NCI-H1930 (cell line): ENCODE measurements around the gene EEFSEC.

Experiments used
- DNase-seq, 2 experiments: peaks; one replicate each; lab custom pipeline; 2025; lab: John Stamatoyannopoulos, UW

EEFSEC gene

DNA sequence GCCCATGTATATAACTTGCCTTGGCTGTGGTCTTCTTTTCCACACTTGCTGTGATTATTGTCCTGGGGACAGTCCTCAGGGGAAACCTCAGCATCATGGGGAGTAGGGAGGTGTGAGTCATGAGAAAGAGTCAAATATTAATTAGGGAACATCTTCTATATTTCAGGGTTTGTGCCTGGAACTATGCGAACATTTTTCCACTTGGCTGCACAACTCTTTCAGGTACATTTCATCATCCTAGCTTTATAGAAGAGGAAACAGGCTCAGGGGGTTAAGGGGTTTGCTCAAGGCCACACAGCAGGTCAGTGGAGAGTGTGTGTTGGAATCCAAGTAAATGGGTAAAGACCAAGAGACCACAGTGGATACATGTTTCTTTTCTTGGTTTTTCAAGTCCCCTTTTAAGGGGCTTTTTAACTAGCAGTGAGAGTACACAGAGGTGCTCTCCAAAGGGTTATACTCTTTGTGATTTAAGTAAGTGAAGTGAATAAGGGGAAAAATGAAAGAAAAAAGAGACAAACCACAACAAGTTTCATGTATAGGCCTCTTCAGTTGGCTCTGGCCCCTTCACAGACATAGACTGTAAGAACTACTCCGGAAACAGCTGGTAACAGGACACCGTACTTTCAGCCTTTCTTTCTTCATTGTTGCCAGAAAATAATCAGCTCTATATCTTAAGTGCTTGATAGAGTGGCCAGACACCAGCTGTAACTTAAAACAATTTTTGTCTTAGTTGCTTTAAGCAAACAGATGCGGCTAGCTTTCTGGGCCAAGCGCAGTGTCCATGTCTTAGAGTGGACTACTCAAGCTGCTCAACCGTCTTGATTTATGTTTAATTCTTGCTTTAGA is 64.6 kb downstream of the EEFSEC start:
- DNase-seq: peak in 1 of 2 experiments; percentile 7

DNA sequence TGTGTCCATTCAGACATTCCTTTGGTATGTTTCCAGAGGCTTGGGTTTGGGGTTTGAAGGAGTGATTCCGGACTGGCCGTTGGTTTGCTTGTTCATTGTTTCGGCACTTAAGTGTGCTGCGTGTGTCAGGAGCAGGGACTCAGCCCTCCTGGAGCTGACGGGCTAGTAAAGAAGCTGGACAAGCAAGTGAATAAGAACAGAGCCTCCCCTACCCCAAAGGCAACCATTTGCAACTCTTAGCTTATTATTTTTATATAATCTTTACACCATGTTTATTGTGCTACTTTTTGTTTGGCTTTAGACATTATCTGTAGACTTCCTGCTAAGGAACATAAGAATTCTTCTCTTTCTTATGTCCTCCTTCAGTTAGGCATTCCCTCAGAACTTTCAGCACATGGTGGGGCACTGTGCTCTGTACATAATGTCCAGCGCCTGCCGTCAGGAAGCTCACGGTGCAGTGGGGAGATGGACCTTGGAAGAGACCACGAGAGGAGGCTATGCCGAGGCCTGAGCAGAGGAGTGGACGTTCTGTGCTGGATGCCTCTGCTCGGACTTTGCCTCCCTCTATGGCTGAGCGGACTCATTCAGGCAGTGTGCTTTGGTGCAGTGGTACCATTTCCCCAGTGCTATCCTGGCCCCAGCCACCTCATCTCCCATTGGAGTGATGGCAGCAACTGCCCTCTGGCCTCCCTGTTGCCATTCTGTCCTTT is 65.4 kb downstream of the EEFSEC start:
- DNase-seq: no peak

DNA sequence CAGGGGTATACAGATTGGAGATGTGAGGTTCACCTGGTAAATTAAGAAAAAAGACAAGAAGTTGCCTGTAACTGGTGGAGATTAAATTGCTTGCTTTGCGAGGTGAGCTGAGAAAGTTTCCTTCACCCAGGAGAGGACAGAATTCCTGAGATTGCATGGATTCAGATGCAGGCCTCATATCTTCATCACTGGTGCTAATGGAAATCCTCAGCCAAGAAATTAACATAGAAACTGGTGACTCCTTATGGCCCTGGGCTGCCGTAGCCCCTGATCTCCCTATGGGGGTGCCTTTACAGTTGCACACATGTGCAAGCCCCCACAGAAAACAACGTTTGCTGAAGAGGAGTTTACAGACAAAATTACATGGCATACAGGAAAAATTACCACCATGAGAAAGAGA is 68.0 kb downstream of the EEFSEC start:
- DNase-seq: no peak

DNA sequence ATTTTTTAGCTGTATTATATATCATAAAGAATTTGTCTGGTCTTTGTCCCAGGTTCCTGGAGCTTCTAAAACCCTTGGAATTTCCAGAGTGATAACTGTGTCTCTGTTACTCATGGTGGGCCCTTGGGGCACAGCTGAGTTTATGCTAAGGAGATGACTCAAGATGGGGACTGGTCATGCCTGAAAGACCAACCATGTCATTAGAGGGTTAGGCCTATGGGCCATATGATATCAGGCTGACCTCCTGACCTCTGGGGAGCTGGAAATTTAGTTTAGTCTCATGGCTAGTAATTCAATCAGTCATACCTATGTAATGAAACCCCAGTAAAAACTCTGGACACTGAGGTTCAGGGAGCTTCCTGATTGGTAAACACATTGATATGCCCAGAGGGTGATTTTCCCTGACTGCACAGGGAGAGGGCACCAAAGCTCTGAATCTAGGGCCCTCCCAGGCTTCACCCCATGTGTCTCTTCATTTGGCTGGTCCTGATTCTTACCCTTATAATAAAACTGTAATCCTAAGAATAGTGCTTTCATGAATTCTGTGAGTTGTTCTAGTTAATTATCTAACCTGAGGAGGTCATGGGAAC is 69.6 kb downstream of the EEFSEC start:
- no peak for DNase-seq

DNA sequence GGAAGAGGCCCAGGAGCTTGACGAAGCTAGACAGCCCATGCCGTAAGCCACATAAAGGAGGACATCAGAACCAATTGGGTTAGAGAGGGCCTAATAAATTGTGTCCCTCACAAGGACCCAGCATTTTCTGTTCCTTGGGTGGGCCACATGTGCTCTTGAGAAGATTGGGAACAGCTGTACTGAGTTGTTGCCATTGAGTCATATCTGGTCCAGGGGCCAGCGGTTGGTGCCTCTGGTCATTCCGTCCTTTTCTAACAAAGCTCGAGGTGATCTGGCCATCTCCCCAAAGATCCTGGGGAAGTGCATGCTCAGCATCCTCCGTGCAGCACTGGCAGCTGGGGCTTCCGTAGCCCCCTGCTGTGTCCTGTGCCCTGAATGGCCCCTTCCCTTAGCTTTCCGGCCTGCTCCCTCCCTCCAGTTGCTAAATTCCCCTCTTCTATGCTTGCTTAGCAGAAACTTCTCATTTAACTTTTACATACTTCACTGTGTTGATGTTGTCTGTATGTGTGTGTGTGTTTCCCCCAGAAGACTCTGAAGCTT is 73.0 kb downstream of the EEFSEC start:
- no peak for DNase-seq

DNA sequence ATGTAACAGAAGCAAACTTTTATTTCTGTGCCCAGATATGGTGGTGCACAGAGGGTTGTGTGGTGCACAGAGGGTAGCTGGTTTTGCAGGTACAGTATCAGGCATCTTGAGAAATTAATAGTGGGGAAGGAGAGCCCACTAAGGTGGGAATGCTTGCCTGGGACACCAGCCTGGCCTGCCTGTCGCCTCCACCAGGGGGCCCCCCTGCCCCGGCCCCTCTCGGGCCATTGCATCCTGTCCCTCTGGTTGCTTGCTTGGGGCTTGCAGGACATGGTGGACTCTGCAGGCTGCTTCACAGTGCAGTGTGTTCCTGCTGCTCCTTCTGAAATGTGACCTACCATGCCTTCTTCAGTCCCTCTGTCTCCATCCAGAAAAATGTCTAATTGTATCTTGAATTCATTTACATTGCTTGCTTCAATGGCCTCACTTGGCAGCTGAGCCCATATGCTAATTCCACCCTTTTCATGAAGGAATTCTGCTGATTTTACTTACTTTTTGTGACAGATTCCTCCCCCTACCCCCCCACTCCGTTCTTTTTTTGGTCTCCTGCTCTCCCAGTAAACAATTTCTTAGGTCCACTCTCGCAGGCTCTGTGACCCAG is 73.6 kb downstream of the EEFSEC start:
- no peak for DNase-seq

DNA sequence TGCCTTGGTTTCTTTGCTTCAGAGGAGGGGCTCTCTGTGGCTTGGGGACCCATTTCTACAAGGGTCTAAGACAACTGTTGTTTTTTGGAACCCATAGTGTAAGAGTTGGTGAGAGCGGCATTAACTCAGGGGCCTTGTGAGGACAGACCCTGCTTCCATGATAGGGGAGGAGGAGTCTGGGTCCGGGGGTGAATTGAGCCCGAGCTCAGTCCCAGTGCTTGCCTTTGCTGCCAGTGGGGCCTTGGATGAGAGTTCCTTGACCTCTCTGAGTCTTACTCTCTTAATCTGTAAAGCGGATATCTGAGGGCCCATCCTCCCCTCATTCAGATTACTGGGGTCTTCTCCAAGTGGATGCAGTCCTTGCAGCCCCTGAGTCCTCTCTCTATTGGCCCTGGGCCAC is 74.2 kb downstream of the EEFSEC start:
- no peak for DNase-seq

DNA sequence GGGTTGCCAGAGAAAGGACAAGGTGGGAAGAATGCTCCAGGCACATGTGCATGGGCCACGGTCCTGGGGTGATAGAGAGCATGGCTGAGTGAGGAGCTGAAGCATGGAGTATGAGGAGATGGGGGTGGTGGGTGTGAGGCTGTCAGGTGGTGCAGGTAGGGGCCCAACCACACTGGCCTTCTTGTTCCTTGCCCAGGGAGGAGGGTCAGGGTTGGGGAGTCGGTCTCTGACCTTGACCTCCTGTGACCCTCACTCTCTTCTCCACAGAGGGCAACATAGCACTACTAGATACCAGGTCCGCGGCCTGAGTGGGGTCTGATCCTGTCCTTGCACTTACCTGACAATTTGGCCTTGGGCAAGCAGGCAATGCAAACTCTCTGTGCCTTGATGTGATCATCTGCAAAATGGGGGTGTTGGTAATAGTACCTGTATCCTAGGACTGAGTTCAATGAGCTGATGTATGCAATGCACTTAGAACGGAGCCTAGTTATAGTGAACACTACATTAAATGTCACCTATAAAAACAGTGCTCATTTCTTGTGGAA is 75.2 kb downstream of the EEFSEC start:
- DNase-seq: no peak

DNA sequence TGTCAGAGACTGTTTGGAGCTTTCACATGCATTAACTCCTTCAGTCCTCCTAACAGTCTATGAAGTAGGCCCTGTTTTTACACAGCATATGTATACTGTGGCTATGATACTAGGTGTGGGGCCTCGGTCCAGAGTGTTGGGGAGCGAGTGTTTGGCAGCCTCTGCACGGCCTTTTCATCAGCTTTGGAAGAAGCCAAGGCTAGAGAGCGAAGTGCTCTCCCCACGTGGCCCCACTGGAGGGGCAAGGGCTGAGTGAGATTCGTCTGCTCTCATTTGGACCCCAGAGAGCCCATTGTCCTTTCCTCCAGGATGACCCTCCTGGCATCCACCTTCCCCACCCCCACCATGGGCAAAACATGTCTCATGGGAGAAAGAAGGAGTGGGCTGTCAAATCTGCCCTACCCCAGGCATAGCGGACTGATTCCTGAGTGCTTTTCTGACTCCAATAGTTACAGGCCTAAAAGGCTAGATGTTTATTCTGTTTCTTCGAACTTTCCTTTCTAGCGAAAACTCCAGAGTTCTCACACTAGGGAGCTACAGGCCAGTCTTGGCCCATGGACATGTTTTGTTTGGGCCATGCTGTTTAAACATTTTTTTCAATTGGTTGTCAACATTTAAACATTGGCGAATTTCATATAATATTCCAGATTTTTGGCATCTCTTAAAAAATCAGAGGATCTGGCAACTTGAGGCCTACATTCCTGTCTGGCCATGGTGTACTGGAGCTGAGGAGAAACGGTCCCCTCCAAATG is 76.0 kb downstream of the EEFSEC start:
- no peak for DNase-seq

DNA sequence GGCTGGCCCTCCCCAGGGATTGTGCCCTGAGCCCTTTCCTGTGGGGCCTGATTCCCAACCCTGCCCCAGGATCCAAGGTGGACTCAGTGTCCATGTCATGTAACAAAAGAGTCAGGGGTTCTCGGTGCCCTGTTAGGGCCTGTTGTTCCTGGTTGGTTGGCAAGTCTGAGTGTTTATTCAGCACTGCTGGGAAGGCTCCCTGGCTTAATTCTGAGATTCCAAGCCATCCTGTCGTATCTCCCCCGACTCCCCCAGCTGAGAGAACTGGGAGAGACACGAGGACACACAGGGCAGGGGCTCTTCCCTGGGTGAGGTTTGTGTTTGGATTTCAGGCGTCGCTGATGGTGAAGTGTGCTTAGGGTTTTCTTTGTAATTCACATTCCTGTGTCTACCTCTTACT is 78.3 kb downstream of the EEFSEC start:
- no peak for DNase-seq

DNA sequence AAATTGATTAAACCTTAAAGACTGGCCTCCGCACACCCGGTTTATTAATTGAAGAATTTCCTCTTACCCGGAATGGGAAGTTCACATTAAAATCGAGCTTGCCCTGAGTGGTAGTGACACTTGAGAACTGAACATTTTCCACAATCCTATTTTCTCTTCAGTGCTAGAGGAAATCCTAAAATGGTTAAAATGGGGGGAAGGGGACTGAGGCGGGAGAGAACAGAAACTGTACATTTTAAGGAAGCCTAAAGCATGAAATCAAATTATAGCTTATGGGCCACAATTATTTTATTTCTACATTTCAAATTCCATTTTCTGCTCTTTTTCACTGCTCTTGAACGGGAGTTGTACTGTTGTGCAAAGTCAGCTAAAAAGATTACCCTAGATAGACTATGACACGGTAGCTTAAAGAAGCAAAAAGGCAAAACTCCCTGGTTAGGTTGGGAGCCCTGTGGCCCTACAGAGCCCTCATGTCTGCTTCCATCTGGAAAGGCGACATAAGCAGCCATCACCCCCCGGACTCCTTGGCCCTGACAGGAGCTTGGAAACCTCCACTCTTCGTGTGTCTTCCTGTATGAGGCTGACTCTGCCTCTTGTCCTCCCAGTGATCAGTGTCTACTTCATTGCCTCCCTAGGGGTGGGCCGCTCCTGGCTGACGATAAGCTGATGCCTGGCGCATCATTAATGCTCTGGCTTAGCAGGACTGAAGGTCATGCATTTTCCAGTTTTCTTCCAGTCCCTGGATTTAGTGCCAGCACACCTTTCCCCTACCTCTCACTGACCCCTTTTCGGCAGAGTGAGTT is 79.3 kb downstream of the EEFSEC start:
- DNase-seq: no peak

DNA sequence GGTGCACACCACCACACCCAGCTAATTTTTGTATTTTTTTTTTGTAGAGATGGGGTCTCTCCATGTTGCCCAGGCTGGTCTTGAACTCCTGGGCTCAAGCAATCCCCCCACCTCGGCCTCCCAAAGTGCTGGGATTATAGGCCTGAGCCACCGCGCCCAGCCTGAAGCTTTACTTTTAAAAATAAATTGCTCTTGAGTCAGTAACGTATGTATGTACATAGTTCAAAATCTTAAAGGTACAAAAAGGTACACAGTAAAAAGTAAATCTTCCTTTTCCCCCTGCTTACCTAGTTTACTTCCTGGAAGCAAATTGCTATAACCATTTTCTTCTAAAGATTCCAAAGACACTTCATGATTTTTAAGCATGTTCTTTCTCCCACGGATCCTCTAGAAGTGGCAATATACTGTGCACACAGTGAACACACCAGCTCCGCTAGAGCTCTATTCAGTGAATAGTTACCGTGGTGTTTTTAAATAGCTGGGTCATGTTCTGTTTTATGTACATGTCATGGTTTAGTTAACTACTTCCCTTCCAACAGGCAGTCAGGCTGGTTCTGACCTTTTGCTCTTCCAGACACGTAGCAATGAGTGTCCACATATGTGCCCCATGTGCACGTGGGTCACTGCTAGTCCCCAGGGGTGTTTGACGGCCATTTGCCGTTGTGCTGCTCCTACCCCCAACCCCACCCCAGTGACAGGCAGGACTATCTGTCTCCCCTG is 82.1 kb downstream of the EEFSEC start:
- DNase-seq: no peak

DNA sequence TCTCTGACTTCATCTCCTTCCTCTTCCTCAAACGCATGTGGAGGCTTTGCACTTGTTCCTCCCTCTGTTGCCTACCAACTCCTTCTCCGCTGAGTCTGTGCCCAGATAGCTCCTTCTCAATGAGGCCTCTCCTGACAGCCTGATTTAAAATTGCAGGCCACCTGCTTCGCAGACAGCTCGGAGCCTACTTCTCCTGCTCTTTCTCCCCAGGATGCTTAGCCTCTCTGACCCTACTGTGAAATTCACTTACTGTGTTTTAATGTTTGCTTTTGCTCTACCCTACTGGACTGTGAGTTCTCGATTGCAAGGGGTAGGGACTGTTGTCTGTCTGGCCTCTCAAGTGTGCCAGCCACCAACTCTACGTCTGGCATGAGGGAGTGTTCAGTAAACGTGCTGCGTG is 83.4 kb downstream of the EEFSEC start:
- no peak for DNase-seq

DNA sequence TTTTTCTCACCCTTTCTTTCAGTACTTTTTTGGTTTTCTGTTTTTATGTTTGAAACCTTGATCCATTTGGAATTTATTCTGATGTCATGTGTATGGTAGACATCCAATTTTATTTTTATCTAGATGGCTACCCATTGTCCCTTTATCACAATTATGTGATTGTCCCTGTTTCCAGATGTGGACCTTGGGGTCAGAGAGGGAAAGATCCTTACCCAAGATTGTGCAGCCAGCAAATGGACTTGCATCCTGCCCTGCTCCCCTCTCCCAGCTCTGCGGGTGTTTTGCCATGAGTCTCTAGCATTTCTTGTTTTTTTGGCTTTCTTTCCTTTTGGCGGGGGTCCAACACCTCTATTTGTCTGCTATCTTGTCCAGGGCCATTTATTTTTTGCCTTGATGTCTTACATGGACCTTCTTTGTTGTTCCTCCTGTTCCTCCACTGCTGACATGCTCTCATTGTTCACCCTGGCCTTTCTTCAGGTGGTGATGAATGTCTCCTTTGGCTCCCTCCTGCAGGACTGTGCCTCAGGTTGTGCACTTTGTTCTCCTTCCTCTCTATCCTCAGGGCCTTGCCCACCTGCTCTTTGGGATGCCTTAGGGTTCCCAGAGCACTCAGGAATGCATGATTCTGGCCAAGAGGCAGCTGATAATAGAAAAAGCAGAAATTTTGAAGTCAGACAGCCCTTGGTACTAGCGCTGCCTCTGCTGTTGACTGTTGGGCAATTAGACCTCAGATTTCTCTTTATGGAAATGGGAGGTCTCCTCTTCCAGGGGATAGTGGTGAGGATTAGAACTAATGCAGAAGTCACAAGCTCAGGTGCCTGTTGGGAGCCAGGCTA is 84.3 kb downstream of the EEFSEC start:
- DNase-seq: no peak

DNA sequence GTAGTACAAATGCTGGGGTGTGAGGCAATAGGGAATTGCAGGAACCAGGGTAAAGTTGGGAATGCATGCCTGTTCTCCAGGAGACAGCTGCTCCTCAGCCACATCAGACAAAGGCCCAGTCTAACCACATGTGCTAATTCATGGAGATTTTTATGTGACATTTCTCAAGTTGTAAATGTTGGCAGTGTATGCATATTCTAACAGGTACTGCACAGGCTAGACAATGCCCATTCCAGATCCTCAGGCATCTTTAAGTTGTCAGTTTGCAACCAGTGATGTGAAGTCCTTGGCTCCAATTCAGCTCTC is 84.9 kb downstream of the EEFSEC start:
- DNase-seq: no peak

DNA sequence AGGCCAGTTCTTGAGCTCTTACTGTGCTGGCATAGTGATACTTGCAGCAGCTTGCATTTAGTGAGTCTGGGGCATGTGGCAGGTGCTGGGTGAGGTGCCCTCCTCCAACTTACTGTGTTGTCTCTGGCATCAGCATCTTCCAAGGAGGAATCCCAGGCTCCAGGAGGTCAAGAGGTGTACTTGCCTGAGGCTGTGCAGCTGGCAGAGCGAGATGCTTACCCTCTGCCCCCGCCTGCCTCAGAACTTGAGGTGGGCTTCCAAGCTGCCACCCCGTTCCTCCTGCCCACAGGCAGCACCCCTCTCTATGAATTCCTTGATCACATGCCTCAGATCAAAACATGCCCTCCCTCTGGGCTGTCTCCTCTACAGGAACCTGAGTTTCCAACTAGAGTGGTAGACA is 86.0 kb downstream of the EEFSEC start:
- DNase-seq: no peak

DNA sequence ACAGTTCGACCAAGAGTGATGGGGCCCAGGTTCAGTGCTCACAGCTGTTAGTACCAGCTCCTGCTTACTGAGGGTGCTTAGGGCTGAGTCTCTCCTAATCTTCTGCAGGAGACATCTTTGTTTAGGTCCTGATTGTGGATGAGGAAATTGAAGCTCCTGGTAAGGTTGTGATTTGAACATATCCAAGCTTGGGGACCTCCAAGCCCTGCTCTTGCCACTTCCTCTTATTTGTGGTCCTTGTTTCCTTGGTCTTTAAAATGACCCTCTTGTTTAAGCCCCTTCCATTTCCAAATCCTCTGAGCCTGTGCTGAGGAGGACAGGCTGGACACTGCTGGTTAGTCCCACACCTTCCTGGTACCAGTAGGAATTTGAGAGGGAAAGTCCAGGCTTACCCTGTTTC is 87.0 kb downstream of the EEFSEC start:
- DNase-seq: no peak

DNA sequence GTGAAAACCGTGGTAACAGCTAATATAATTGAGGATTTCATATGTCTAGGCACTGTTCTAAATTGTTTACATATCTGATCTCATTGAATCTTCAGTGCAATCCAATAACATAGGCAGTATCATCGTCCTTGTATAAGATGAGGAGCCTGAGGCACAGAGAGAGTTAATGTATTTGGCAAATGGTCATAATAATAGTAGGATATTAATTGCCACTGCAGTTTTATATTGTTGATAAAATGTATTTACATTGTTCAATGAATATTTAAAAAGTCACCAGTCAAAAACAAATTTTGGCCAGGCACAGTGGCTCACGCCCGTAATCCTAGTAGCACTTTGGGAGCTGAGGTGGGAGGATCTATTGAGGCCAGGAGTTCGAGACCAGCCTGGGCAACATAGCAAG is 88.5 kb downstream of the EEFSEC start:
- no peak for DNase-seq
